GM23248 (cell line): Measurements from ENCODE around the gene HSD17B8. TPM values are rescaled to one million over a fixed set of nuclear protein-coding genes. Genes with fewer than 3 reads are reported as not detected.
A peak's percentile ranks its signal among the peaks of the same experiment; 100 is the strongest.

Experiments
- DNase-seq: peaks from one replicate; pipeline ENCODE4 v3.0.0-alpha.2; 2015
- H2AFZ ChIP-seq: fragments of 200-600 bp; sonication (generic); 2 replicates; pipeline ENCODE4 v1.6.1; 2016; ENCODE audit warnings: antibody characterized with exemption
- H3F3A ChIP-seq: fragments of 200-600 bp; sonication (generic); 2 replicates; pipeline ENCODE4 v1.6.1; 2016; ENCODE audit warnings: mild to moderate bottlenecking, antibody characterized with exemption, mixed run types; ENCODE audit not compliant: insufficient read depth
- H3K27ac ChIP-seq: fragments of 200-600 bp; sonication (generic); 2 replicates; pipeline ENCODE4 v1.5.1; 2016; ENCODE audit warnings: mild to moderate bottlenecking
- H3K27me3 ChIP-seq: fragments of 200-600 bp; sonication (generic); replicated peaks from 2 replicates; pipeline ENCODE4 v1.6.1; 2016; ENCODE audit warnings: mild to moderate bottlenecking; ENCODE audit not compliant: insufficient read depth
- H3K36me3 ChIP-seq: fragments of 200-600 bp; sonication (generic); 2 replicates; pipeline ENCODE4 v1.6.1; 2016; ENCODE audit warnings: low read depth, mild to moderate bottlenecking
- H3K4me1 ChIP-seq: fragments of 200-600 bp; sonication (generic); 2 replicates; pipeline ENCODE4 v1.6.1; 2016; ENCODE audit warnings: mild to moderate bottlenecking; ENCODE audit not compliant: insufficient read depth
- H3K4me2 ChIP-seq: fragments of 200-600 bp; sonication (generic); one replicate; pipeline ENCODE4 v1.6.1; 2016; ENCODE audit warnings: mild to moderate bottlenecking; ENCODE audit not compliant: unreplicated experiment
- H3K4me3 ChIP-seq: fragments of 200-600 bp; sonication (generic); 2 replicates; pipeline ENCODE4 v1.5.1; 2016; ENCODE audit warnings: mild to moderate bottlenecking
- H3K79me2 ChIP-seq: fragments of 200-600 bp; sonication (generic); 2 replicates; pipeline ENCODE4 v1.6.1; 2016; ENCODE audit warnings: mild to moderate bottlenecking; ENCODE audit not compliant: insufficient read depth
- H3K9ac ChIP-seq: fragments of 200-600 bp; sonication (generic); 2 replicates; pipeline ENCODE4 v1.6.1; 2016; ENCODE audit warnings: mild to moderate bottlenecking
- H3K9me2 ChIP-seq: fragments of 200-600 bp; sonication (generic); 2 replicates; pipeline ENCODE4 v1.6.1; 2016; ENCODE audit warnings: mixed run types, mild to moderate bottlenecking, moderate library complexity; ENCODE audit not compliant: insufficient read depth
- H3K9me3 ChIP-seq: fragments of 200-600 bp; sonication (generic); one replicate; pipeline ENCODE4 v1.6.1; 2017; ENCODE audit warnings: low read depth
- H4K20me1 ChIP-seq: fragments of 200-600 bp; sonication (generic); 2 replicates; pipeline ENCODE4 v1.6.0; 2016; ENCODE audit not compliant: insufficient read depth
- EZH2 ChIP-seq: fragments of 200-600 bp; sonication (generic); IDR thresholded peaks from 2 replicates; pipeline ENCODE4 v1.6.1; 2018; ENCODE audit warnings: antibody characterized with exemption, mild to moderate bottlenecking; ENCODE audit not compliant: insufficient read depth, poor library complexity, severe bottlenecking
- EZH2phosphoT487 ChIP-seq: fragments of 200-600 bp; sonication (generic); IDR thresholded peaks from 2 replicates; pipeline ENCODE4 v1.6.1; 2018; ENCODE audit warnings: antibody characterized with exemption, moderate library complexity, mild to moderate bottlenecking, low read depth; ENCODE audit not compliant: insufficient read depth
- WGBS, 2 experiments: methylation state at CpG; one replicate each; pipeline ENCODE4 v1.1.6; 2015 to 2017; ENCODE audit warnings: low lambda C conversion rate in 2 of 2, low coverage in 1 of 2; ENCODE audit errors: missing lambda C conversion rate in 2 of 2; 5-methylcytosine and 5-hydroxymethylcytosine counted together
- in situ Hi-C: fragments of 300-500 bp; cut with MboI; formaldehyde crosslinking; loops from 2 replicates; pipeline ENCODE4 v1.15.0; 2020
- polyA plus RNA-seq: library from polyadenylated mRNA; unstranded; fragments of >200 nt; fragmentation: Nextera tagmentation; extraction: Ambion mirVana; gene quantifications from 2 replicates; pipeline ENCODE4 v1.2.1, GENCODE V29; 2016
- total RNA-seq: library from RNA; depleted of rRNA; stranded (reverse); fragments of >200 nt; shearing (Covaris generic); gene quantifications from 2 replicates; pipeline ENCODE4 v1.2.3, GENCODE V29; 2014

HSD17B8 gene
- total and polyA plus RNA-seq, 2 experiments from 2014 or later: 3.7 to 5.6 TPM

DNA sequence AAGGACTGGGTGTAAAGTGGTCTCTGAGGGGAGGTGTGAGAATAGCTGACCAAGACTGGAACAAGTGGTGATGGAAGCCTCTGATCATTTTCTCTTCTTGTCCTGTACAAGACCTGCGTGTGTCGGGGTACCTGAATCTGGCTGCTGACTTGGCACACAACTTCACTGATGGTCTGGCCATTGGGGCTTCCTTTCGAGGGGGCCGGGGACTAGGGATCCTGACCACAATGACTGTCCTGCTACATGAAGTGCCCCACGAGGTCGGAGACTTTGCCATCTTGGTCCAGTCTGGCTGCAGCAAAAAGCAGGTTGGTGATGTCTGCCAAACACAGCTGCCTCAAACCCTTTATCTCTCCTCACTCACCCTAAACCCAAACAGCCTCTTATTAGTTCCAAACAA lies 1.7 kb upstream of the HSD17B8 start:
- Histone ChIP-seq H2AFZ (no peak overlapping the region), H3K36me3 (peaks cover 7% of the 10 kb centered on the region), H3K27ac (no peak overlapping the region), H3K79me2 (peaks cover 63% of the 10 kb centered on the region), H4K20me1 (no peaks in the 10 kb centered on the region; the same call in 1 of the 2 replicates), H3K9ac (peak overlapping the region; percentile 100), H3K4me3 (peak overlapping the region; percentile 99; the same call in 1 of the 2 replicates), H3F3A (peaks cover 45% of the 10 kb centered on the region), H3K4me2 (no peak overlapping the region), H3K9me3 (no peaks in the 10 kb centered on the region), H3K4me1 (peaks cover 43% of the 10 kb centered on the region), H3K27me3 (no peaks in the 10 kb centered on the region), H3K9me2 (no peaks in the 10 kb centered on the region)
- no peak for TF ChIP-seq EZH2
- no peak for TF ChIP-seq EZH2phosphoT487
- DNase-seq: no peak
- 77 to 83% methylated on average over 6 of the region's 6 CpGs for WGBS, 2 experiments
- in situ Hi-C loops: no loop called here

DNA sequence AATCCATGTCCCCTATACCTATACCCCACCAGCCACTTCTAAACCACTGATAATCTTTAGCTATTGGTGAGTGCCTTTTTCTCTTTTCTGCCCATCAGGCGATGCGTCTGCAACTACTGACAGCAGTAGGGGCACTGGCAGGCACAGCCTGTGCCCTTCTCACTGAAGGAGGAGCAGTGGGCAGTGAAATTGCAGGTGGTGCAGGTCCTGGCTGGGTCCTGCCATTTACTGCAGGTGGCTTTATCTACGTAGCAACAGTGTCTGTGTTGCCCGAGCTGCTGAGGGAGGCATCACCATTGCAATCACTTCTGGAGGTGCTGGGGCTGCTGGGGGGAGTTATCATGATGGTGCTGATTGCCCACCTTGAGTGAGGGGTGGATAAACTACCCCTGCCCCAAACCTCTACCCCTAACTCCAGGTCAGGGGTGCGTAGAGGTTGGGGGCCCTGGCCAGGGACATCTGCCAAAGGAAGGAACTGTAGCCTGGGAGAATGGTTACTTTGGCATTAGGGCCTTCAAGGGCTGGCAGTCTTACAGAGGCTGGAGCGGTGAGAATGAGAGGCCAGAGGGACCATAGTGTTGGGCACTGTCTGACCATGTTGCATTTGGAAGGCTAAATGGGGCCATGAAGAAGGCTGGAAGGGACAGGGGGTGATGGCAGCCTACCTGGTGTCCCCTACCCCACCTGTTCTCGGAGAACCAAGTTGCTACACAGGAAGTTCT lies 851 bp upstream of the HSD17B8 start:
- WGBS, 2 experiments: 93 to 94% methylated on average over 7 of the region's 7 CpGs
- Histone ChIP-seq H3K4me3 (peak overlapping the region; percentile 87; the same call in 1 of the 2 replicates), H3K27me3 (no peaks in the 10 kb centered on the region), H3K27ac (peak overlapping the region; percentile 92; the same call in 1 of the 2 replicates), H3K4me1 (peaks cover 43% of the 10 kb centered on the region), H3K79me2 (peaks cover 58% of the 10 kb centered on the region), H3K9ac (peak overlapping the region; percentile 88; the same call in 1 of the 2 replicates), H3F3A (peaks cover 40% of the 10 kb centered on the region), H3K4me2 (peak overlapping the region; percentile 97), H3K9me2 (no peaks in the 10 kb centered on the region), H3K9me3 (no peaks in the 10 kb centered on the region), H3K36me3 (peaks cover 7% of the 10 kb centered on the region), H2AFZ (no peak overlapping the region), H4K20me1 (no peaks in the 10 kb centered on the region)
- TF ChIP-seq EZH2phosphoT487 (no peak), EZH2 (no peak)
- in situ Hi-C loops: no loop called here
- DNase-seq: no peak

GRCh38 chr6:33204165-33204414 lies 365 bp upstream of the HSD17B8 start:
- TF ChIP-seq EZH2phosphoT487 (no peak), EZH2 (no peak)
- H3K27ac ChIP-seq: peak overlapping the region; percentile 92; the same call in 1 of the 2 replicates
- H3F3A ChIP-seq: peaks cover 42% of the 10 kb centered on the region
- H3K27me3 ChIP-seq: no peaks in the 10 kb centered on the region
- peaks cover 43% of the 10 kb centered on the region for H3K4me1 ChIP-seq
- H3K79me2 ChIP-seq: peaks cover 58% of the 10 kb centered on the region
- no peaks in the 10 kb centered on the region for H4K20me1 ChIP-seq
- peak overlapping the region; percentile 88; the same call in 1 of the 2 replicates for H3K9ac ChIP-seq
- no peaks in the 10 kb centered on the region for H3K9me3 ChIP-seq
- in situ Hi-C loops: no loop called here
- no peak overlapping the region for H2AFZ ChIP-seq
- peak overlapping the region; percentile 97 for H3K4me2 ChIP-seq
- no peaks in the 10 kb centered on the region for H3K9me2 ChIP-seq
- peaks cover 7% of the 10 kb centered on the region for H3K36me3 ChIP-seq
- 0 to 2% methylated on average over 3 to 4 of the region's 4 CpGs for WGBS, 2 experiments
- DNase-seq: no peak
- peak overlapping the region; percentile 87; the same call in 1 of the 2 replicates for H3K4me3 ChIP-seq

GRCh38 chr6:33205191-33206026 lies 954 bp downstream of the HSD17B8 start:
- Histone ChIP-seq H4K20me1 (no peaks in the 10 kb centered on the region), H3K9me3 (no peaks in the 10 kb centered on the region), H2AFZ (no peak overlapping the region), H3K79me2 (peaks cover 45% of the 10 kb centered on the region), H3K4me3 (peak overlapping the region; percentile 87), H3K9me2 (no peaks in the 10 kb centered on the region), H3K4me1 (peaks cover 43% of the 10 kb centered on the region), H3K4me2 (peak overlapping the region; percentile 97), H3K9ac (peak overlapping the region; percentile 100), H3K27me3 (no peaks in the 10 kb centered on the region), H3K27ac (peak overlapping the region; percentile 92), H3F3A (peaks cover 44% of the 10 kb centered on the region), H3K36me3 (peaks cover 10% of the 10 kb centered on the region)
- TF ChIP-seq EZH2 (no peak), EZH2phosphoT487 (no peak)
- in situ Hi-C loops: no loop called here
- 53 to 54% methylated on average over 17 of the region's 17 CpGs for WGBS, 2 experiments
- peak; percentile 67 for DNase-seq
